Ishikawa (cell line): ENCODE results near the gene ZBTB40.

ENCODE experiments used
- CEBPB ChIP-seq: IDR thresholded peaks from 2 replicates; pipeline ENCODE4 v1.6.1; 2012
- CREB1 ChIP-seq: IDR thresholded peaks from 2 replicates; pipeline ENCODE4 v1.6.1; 2012; ENCODE audit warnings: low read depth
- EGR1 ChIP-seq: IDR thresholded peaks from 2 replicates; pipeline ENCODE4 v1.6.1; 2012
- EP300 ChIP-seq: IDR thresholded peaks from 2 replicates; pipeline ENCODE4 v1.6.1; 2012; ENCODE audit warnings: borderline replicate concordance
- FOXM1 ChIP-seq: IDR thresholded peaks from 2 replicates; pipeline ENCODE4 v1.6.1; 2012; ENCODE audit warnings: low read depth, borderline replicate concordance
- MAX ChIP-seq: IDR thresholded peaks from 2 replicates; pipeline ENCODE4 v1.6.1; 2012
- NFIC ChIP-seq: IDR thresholded peaks from 2 replicates; pipeline ENCODE4 v1.6.1; 2012
- RAD21 ChIP-seq: IDR thresholded peaks from 2 replicates; pipeline ENCODE4 v1.6.1; 2012; ENCODE audit warnings: low read depth
- REST ChIP-seq: IDR thresholded peaks from 2 replicates; pipeline ENCODE4 v1.6.1; 2012; ENCODE audit warnings: low read depth, mild to moderate bottlenecking
- TAF1 ChIP-seq: IDR thresholded peaks from 2 replicates; pipeline ENCODE4 v1.6.1; 2012; ENCODE audit warnings: low read depth, mild to moderate bottlenecking
- TCF12 ChIP-seq: IDR thresholded peaks from 2 replicates; pipeline ENCODE4 v1.6.1; 2012; ENCODE audit warnings: low read depth
- TEAD4 ChIP-seq: IDR thresholded peaks from 2 replicates; pipeline ENCODE4 v1.6.1; 2012
- USF1 ChIP-seq: IDR thresholded peaks from 2 replicates; pipeline ENCODE4 v1.6.1; 2012
- YY1 ChIP-seq: IDR thresholded peaks from 2 replicates; pipeline ENCODE4 v1.6.1; 2012; ENCODE audit warnings: low read depth
- ZBTB7A ChIP-seq: IDR thresholded peaks from 2 replicates; pipeline ENCODE4 v1.6.1; 2012; ENCODE audit warnings: low read depth

Gene ZBTB40

GRCh38 chr1:22517956-22518355 lies 66.3 kb downstream of the ZBTB40 start:
- TF ChIP-seq RAD21 (no peak), TEAD4 (no peak), TCF12 (no peak), NFIC (no peak), REST (no peak)

GRCh38 chr1:22518379-22518778 lies 66.7 kb downstream of the ZBTB40 start:
- TF ChIP-seq EGR1 (no peak), CEBPB (no peak), CREB1 (no peak), RAD21 (no peak), EP300 (no peak), USF1 (no peak), NFIC (no peak), TAF1 (no peak), TEAD4 (no peak), REST (no peak), ZBTB7A (no peak), MAX (no peak), FOXM1 (no peak), YY1 (no peak)

- no peak for TF ChIP-seq NFIC
- no peak for TF ChIP-seq TEAD4
- no peak for TF ChIP-seq MAX
- TF ChIP-seq YY1 = no peak
- no peak for TF ChIP-seq ZBTB7A
- TF ChIP-seq FOXM1 = no peak
- TF ChIP-seq EP300 = no peak
- TF ChIP-seq TCF12 = no peak
- TF ChIP-seq CEBPB = no peak
- TF ChIP-seq USF1 = no peak
- no peak for TF ChIP-seq TAF1
- TF ChIP-seq EGR1 = no peak
- TF ChIP-seq RAD21 = no peak
- TF ChIP-seq REST = no peak
- no peak for TF ChIP-seq CREB1
Observed at GRCh38 chr1:22520871-22521270, 69.2 kb downstream of the ZBTB40 start.

GRCh38 chr1:22521692-22522091 lies 70.0 kb downstream of the ZBTB40 start:
- TF ChIP-seq TEAD4 (no peak), CREB1 (no peak), TAF1 (no peak), TCF12 (no peak), RAD21 (no peak), MAX (no peak), FOXM1 (no peak), YY1 (no peak), CEBPB (no peak), REST (no peak), ZBTB7A (no peak)
